Right renal cortex interstitium (tissue), 3 donors: ENCODE results near the gene FKBP2. TPM values are rescaled to one million over a fixed set of nuclear protein-coding genes. Genes with fewer than 3 reads are reported as not detected.

Source experiments
- DNase-seq, 3 donors: peaks; one replicate each; pipeline ENCODE4 v3.0.0-alpha.2; 2013; ENCODE audit warnings: low read depth in 3 of 3, low spot score in 2 of 3
- polyA plus RNA-seq, 3 donors: library from polyadenylated mRNA; unstranded; fragments of 120-200 nt; gene quantifications; one replicate each; pipeline ENCODE4 v1.2.1, GENCODE V29; 2013; ENCODE audit not compliant: insufficient read length in 3 of 3

The FKBP2 gene
- polyA plus RNA-seq, 3 donors, result 84.9 to 99.3 (median 91.9) TPM

- DNase-seq, result no peak
Measured at GRCh38 chr11:64218628-64219353, 22.1 kb upstream of the FKBP2 start.

- DNase-seq, result no peak
Measured at GRCh38 chr11:64219354-64219684, 21.6 kb upstream of the FKBP2 start.

GRCh38 chr11:64219755-64220154 is 21.1 kb upstream of the FKBP2 start:
- DNase-seq, result no peak

GRCh38 chr11:64220271-64220670 is 20.6 kb upstream of the FKBP2 start:
- no peak for DNase-seq

- DNase-seq, result no peak
Measured at GRCh38 chr11:64220798-64221197, 20.1 kb upstream of the FKBP2 start.

GRCh38 chr11:64222651-64223000 is 18.3 kb upstream of the FKBP2 start:
- DNase-seq, result no peak

GRCh38 chr11:64223001-64223651 is 17.8 kb upstream of the FKBP2 start:
- DNase-seq, result no peak

- no peak for DNase-seq
Measured at GRCh38 chr11:64224151-64224890, 16.6 kb upstream of the FKBP2 start.

- DNase-seq, result no peak
Measured at GRCh38 chr11:64224891-64225607, 15.8 kb upstream of the FKBP2 start.

- peak in 1 of 3 donors; percentile 74 for DNase-seq
Measured at GRCh38 chr11:64225608-64226506, 15.0 kb upstream of the FKBP2 start, which contains the start of the genes NUDT22 and TRPT1. NUDT22 (plus strand) TSS chr11:64226274; CDS start chr11:64226653, 379 bp downstream. TRPT1 (minus strand) TSS chr11:64226186; CDS start chr11:64225860, 326 bp downstream.

- no peak for DNase-seq
Measured at GRCh38 chr11:64226507-64227051, 14.3 kb upstream of the FKBP2 start.

- no peak for DNase-seq
Measured at GRCh38 chr11:64227405-64227956, 13.4 kb upstream of the FKBP2 start.

GRCh38 chr11:64229090-64229743 is 11.7 kb upstream of the FKBP2 start:
- no peak for DNase-seq

GRCh38 chr11:64229744-64230170 is 11.1 kb upstream of the FKBP2 start:
- DNase-seq, result no peak

- DNase-seq, result peak; percentile 87 to 94 (median 89)
Measured at GRCh38 chr11:64230171-64230984, 10.5 kb upstream of the FKBP2 start, which contains the start of gene DNAJC4. DNAJC4 (plus strand) TSS chr11:64230548; CDS start chr11:64230855, 307 bp downstream.

- no peak for DNase-seq
Measured at GRCh38 chr11:64230985-64231365, 9.9 kb upstream of the FKBP2 start.

GRCh38 chr11:64231546-64231945 is 9.3 kb upstream of the FKBP2 start:
- no peak for DNase-seq
